ENCODE results near the gene DYNLT4. TPM values are rescaled to one million over a fixed set of nuclear protein-coding genes. Genes with fewer than 3 reads are reported as not detected.

The DYNLT4 gene
- total and polyA plus RNA-seq, 2 of the 13 experiments (the other 11 are each of a cell fraction or from before 2014, with no cell fraction given): 0.77 TPM; not detected in 1

DNA sequence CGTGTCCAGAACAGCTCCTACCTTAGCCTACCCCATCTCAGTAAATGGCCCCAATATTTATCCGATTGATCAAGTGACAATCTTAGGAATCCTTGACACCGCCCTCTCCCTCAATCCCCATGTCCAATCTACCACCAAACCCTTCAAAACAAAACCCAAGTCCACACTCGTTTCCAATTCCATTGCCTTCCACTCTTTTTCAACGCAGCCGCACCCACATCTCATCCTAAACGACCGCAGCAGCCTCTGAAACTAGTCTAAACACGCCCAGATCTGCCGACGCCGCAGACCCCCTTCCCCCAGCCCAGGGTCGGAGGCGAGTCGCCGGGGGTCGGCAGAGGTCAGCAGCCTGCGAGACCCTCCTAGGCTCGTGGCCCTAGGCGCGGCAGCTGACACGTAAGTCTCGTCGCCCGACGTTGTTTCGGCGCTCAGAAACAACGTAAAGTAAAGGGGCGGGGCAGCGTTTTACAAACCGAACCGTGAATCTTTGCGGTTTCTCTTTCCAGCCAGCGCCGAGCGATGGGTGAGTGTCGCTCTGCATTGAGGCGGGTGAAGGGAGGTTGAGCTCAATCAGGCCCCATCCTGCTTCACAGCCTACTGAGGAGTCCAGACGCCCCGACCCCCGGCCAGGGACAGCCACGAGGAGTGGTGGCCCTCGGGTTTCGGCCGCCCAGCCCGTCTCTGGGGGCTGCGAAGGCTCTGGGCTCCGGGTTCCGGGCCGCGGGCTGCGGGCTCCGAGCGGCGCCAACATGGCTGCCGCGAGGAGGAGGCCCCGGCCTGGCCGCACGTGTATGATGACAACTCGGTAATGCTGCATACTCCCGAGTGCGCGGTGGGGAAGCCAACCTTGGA, 31.8 kb downstream of the DYNLT4 start, which contains the start of gene RPS8 (continued):
- 0 out of 2 replicates have a peak, but pooled peaks have one; percentile 45 for TF ChIP-seq ZNF891 (CRISPR knock-in tag; IDR thresholded peaks at IDR 0.05)
- peak; percentile 97 for TF ChIP-seq DRAP1 (CRISPR knock-in tag; IDR thresholded peaks at IDR 0.05)
- no peak for TF ChIP-seq SP1 (IDR thresholded peaks at IDR 0.05)
- peak; percentile 98 for TF ChIP-seq SP1 (CRISPR knock-in tag; IDR thresholded peaks at IDR 0.05)
- TF ChIP-seq ZNF7 (CRISPR knock-in tag; IDR thresholded peaks at IDR 0.05): no peak
- peak; percentile 77 for TF ChIP-seq ZNF331 (CRISPR knock-in tag; IDR thresholded peaks at IDR 0.05)
- peak; percentile 34; the same call in 1 of the 2 replicates for TF ChIP-seq BORCS8-MEF2B (CRISPR knock-in tag; IDR thresholded peaks at IDR 0.05)
- TF ChIP-seq GLI4 (CRISPR knock-in tag; IDR thresholded peaks at IDR 0.05; ENCODE audit: borderline replicate concordance): no peak; the same call in 1 of the 2 replicates
- 0 out of 2 replicates have a peak, but pooled peaks have one; percentile 83 for TF ChIP-seq TP53 (CRISPR knock-in tag; conservative IDR thresholded peaks at IDR 0.05)
- TF ChIP-seq CENPX (CRISPR knock-in tag; IDR thresholded peaks at IDR 0.05): no peak
- TF ChIP-seq, protein P1, sequence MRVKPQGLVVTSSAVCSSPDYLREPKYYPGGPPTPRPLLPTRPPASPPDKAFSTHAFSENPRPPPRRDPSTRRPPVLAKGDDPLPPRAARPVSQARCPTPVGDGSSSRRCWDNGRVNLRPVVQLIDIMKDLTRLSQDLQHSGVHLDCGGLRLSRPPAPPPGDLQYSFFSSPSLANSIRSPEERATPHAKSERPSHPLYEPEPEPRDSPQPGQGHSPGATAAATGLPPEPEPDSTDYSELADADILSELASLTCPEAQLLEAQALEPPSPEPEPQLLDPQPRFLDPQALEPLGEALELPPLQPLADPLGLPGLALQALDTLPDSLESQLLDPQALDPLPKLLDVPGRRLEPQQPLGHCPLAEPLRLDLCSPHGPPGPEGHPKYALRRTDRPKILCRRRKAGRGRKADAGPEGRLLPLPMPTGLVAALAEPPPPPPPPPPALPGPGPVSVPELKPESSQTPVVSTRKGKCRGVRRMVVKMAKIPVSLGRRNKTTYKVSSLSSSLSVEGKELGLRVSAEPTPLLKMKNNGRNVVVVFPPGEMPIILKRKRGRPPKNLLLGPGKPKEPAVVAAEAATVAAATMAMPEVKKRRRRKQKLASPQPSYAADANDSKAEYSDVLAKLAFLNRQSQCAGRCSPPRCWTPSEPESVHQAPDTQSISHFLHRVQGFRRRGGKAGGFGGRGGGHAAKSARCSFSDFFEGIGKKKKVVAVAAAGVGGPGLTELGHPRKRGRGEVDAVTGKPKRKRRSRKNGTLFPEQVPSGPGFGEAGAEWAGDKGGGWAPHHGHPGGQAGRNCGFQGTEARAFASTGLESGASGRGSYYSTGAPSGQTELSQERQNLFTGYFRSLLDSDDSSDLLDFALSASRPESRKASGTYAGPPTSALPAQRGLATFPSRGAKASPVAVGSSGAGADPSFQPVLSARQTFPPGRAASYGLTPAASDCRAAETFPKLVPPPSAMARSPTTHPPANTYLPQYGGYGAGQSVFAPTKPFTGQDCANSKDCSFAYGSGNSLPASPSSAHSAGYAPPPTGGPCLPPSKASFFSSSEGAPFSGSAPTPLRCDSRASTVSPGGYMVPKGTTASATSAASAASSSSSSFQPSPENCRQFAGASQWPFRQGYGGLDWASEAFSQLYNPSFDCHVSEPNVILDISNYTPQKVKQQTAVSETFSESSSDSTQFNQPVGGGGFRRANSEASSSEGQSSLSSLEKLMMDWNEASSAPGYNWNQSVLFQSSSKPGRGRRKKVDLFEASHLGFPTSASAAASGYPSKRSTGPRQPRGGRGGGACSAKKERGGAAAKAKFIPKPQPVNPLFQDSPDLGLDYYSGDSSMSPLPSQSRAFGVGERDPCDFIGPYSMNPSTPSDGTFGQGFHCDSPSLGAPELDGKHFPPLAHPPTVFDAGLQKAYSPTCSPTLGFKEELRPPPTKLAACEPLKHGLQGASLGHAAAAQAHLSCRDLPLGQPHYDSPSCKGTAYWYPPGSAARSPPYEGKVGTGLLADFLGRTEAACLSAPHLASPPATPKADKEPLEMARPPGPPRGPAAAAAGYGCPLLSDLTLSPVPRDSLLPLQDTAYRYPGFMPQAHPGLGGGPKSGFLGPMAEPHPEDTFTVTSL (CRISPR knock-in tag; IDR thresholded peaks at IDR 0.05; ENCODE audit: borderline replicate concordance): peak; percentile 15; the same call in 1 of the 2 replicates
- no peak; the same call in 1 of the 2 replicates for TF ChIP-seq BCL6 (CRISPR knock-in tag; IDR thresholded peaks at IDR 0.05)
- TF ChIP-seq ZFP36L2 (CRISPR knock-in tag; IDR thresholded peaks at IDR 0.05): no peak; the same call in 1 of the 2 replicates
- TF ChIP-seq SMAD3 (CRISPR knock-in tag; IDR thresholded peaks at IDR 0.05): 0 out of 2 replicates have a peak, but pooled peaks have one; percentile 40
- TF ChIP-seq ZNF720 (CRISPR knock-in tag; IDR thresholded peaks at IDR 0.05): no peak
- peak; percentile 82 for TF ChIP-seq SRF (IDR thresholded peaks at IDR 0.05; ENCODE audit: low read depth, low read length)
- TF ChIP-seq, protein P2, sequence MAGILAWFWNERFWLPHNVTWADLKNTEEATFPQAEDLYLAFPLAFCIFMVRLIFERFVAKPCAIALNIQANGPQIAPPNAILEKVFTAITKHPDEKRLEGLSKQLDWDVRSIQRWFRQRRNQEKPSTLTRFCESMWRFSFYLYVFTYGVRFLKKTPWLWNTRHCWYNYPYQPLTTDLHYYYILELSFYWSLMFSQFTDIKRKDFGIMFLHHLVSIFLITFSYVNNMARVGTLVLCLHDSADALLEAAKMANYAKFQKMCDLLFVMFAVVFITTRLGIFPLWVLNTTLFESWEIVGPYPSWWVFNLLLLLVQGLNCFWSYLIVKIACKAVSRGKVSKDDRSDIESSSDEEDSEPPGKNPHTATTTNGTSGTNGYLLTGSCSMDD (CRISPR knock-in tag; IDR thresholded peaks at IDR 0.05): peak; percentile 50; the same call in 1 of the 2 replicates
- TF ChIP-seq, protein P3, sequence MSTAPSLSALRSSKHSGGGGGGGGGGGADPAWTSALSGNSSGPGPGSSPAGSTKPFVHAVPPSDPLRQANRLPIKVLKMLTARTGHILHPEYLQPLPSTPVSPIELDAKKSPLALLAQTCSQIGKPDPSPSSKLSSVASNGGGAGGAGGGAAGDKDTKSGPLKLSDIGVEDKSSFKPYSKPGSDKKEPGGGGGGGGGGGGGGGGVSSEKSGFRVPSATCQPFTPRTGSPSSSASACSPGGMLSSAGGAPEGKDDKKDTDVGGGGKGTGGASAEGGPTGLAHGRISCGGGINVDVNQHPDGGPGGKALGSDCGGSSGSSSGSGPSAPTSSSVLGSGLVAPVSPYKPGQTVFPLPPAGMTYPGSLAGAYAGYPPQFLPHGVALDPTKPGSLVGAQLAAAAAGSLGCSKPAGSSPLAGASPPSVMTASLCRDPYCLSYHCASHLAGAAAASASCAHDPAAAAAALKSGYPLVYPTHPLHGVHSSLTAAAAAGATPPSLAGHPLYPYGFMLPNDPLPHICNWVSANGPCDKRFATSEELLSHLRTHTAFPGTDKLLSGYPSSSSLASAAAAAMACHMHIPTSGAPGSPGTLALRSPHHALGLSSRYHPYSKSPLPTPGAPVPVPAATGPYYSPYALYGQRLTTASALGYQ (CRISPR knock-in tag; IDR thresholded peaks at IDR 0.05): peak; percentile 81
- peak; percentile 39 for TF ChIP-seq MED8 (CRISPR knock-in tag; IDR thresholded peaks at IDR 0.05; ENCODE audit: insufficient replicate concordance)
